NCI-H2196 treated with DMSO at 0.1 percent for 48 hours (cell line): ENCODE results near the gene ITGA1.
A peak's percentile ranks its signal among the peaks of the same experiment; 100 is the strongest.
"Not testable (repeated sequence)": the region's sequence is repeated elsewhere in the genome, so short reads cannot be mapped to it uniquely, and the experiment has no call there.

Source experiments
- DNase-seq: peaks from one replicate; lab custom pipeline; 2025; ENCODE audit not compliant: unreplicated experiment; lab: John Stamatoyannopoulos, UW

ITGA1 gene

DNA sequence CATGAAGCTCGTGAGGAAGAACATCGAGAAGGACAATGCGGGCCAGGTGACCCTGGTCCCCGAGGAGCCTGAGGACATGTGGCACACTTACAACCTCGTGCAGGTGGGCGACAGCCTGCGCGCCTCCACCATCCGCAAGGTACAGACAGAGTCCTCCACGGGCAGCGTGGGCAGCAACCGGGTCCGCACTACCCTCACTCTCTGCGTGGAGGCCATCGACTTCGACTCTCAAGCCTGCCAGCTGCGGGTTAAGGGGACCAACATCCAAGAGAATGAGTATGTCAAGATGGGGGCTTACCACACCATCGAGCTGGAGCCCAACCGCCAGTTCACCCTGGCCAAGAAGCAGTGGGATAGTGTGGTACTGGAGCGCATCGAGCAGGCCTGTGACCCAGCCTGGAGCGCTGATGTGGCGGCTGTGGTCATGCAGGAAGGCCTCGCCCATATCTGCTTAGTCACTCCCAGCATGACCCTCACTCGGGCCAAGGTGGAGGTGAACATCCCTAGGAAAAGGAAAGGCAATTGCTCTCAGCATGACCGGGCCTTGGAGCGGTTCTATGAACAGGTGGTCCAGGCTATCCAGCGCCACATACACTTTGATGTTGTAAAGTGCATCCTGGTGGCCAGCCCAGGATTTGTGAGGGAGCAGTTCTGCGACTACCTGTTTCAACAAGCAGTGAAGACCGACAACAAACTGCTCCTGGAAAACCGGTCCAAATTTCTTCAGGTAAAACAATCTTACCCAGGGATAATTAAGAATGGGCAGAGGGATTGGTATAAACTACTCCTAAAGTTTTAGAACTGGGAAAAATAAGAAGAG lies 12.9 kb downstream of the ITGA1 start:
- peak; percentile 1 for DNase-seq

DNA sequence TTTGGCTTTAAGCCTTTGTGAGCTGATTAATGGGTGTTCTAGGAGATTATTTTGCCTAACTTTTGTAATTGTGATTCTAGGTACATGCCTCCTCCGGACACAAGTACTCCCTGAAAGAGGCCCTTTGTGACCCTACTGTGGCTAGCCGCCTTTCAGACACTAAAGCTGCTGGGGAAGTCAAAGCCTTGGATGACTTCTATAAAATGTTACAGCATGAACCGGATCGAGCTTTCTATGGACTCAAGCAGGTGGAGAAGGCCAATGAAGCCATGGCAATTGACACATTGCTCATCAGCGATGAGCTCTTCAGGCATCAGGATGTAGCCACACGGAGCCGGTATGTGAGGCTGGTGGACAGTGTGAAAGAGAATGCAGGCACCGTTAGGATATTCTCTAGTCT lies 13.6 kb downstream of the ITGA1 start:
- no peak for DNase-seq

DNA sequence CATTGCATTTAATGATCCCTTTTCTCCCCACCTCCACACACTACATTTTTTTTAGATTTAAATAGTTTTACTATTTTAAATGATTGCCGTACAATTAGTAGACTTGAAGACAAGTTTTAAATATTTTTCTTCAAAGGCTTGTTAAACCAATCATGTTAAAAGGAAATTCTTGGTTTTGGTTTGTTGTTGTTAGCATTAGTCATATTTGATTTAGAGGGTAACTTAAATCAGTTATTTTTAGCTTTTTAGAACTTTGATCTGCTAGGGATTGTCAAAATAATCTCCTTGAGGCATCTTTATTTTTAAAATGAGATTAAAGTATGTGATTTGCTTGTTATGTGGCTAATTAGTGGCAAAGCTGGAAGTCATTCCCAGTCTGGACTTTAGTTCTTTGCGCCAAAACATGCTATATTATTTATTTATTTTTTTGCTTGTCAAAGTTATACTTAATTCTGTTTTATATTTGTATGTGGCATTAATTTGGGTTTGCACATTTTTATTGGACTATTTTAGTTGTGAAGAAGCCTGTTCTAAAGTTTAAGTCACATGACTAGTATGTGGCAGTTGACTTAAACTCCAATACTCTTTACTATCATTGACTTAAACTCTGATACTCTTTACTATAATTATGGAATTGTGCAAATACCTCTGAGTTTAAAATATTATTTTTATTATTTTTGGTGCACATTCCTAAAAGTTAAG lies 14.7 kb downstream of the ITGA1 start:
- DNase-seq, result no peak

- DNase-seq, result no peak
Measured at GRCh38 chr5:52802974-52803336, 15.2 kb downstream of the ITGA1 start.

- no peak for DNase-seq
Measured at GRCh38 chr5:52804387-52804791, 16.7 kb downstream of the ITGA1 start.

- DNase-seq, result no peak
Measured at GRCh38 chr5:52804981-52805380, 17.3 kb downstream of the ITGA1 start.

GRCh38 chr5:52805615-52806014 lies 17.9 kb downstream of the ITGA1 start:
- no peak for DNase-seq

- no peak for DNase-seq
Measured at GRCh38 chr5:52807037-52807436, 19.3 kb downstream of the ITGA1 start.

GRCh38 chr5:52807723-52808122 lies 20.0 kb downstream of the ITGA1 start:
- no peak for DNase-seq

DNA sequence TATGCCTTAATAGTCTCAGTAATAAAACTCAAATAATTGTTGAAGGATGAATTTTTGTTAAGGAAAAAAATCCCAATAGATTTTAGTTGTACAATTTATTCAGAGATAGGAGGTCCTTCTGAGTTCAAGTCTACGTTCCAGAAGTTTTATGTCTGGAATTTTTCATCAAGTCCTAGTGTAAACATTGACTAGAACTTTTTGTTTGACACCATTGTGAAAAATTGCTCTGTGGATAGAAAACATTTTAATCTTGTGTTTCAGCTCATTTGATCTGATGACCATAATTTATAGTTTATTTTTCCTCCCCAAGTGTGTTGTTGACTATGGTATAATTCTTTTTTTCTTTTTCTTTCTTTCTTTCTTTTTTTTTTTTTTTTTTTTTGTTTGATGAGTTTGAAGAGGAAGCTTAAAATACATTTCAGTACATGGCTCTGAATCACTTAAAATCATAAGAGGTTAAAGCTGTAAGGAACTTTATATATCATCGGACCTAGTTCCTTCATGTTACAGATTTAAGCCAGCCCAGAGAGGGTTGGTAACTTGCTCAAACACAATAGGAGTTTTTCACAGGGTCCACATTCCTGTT lies 20.7 kb downstream of the ITGA1 start:
- DNase-seq, result no peak

DNA sequence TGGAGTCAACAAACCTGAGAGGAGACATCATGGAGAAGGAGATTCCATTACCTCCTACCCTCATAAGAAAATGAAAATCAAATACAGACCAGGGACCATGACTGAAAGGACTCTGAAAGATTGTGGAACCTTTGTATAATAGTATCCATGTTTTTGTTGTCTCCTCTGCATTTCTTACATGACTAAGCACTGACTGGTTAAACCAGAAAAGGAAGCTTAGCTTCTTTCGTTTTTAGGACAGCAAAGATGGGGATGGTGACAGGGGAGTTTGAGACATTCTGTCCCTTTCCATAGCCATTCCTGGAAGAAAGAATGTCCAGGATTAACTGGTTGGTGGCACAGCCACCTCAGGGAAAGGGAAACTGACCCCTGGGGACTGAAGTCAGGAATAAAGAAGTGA lies 22.2 kb downstream of the ITGA1 start:
- DNase-seq, result no peak

DNA sequence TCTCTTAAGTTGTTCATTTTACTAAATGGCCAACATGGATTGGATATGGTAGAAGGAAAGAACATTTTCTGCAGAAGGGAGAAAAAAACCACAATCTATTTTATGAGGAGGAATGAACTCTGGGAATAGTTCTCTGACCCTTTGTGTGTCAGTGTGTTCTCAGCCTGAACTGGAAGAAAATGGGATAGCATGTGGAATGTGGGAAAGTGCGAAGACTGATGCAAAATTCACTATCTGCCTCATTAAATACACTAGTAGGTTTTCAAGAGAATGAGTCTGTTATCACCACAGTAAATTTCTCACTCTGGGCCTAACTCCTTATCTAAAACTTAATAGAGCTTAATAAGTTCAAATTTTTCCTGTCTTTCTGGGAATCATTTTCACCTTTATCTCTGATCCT lies 22.7 kb downstream of the ITGA1 start:
- DNase-seq, result no peak

DNA sequence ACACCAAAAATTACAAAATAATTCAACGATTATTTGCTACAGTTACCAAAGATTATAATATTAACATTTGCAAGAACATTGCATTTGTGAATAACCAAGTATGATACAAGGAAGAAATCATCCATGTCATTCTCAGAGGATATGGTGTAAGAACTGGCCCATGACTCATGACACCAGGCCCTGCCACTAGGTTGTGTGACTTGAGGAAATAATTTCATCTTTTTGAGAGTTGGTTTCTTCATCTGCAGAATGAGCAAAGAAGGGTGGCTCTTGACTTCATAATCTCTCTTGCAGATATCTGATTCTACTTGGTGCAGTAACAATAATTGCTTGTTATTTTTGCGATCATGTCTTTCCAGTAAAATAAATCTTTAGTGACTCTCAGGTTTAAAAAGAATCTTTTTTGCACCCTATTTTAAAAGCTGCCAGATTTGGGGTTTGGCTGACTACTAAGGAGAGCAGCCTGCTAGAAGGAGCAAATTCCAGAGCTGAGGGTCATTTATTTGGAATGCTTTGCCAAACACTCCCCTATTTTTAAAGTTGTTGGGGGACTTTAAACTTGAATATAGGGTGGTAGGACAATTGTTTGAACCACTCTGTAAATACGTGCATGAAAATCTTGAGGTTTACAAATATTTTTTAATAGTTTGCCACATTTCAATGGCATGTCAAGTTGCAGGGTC lies 23.5 kb downstream of the ITGA1 start:
- DNase-seq, result no peak

GRCh38 chr5:52814352-52815148 lies 26.8 kb downstream of the ITGA1 start:
- DNase-seq, result no peak

DNA sequence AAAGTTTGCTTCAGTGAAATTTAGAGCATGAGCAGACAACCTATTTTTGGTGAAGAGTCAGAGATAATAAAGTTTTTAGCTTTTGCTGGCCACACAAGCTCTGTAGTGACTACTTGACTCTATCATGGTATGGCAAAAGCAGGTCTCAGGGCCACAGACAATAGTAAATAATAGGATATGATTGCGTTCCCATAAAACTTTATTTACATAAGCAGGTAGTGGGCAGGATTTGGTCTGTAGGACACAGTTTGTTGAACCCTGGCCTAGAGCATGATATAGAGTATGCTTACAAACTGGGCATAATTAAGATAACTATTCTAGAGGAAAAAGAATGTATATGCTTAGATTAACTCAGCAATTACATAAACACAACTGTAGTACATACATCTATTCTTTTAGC lies 30.1 kb downstream of the ITGA1 start:
- no peak for DNase-seq

GRCh38 chr5:52818360-52818759 lies 30.6 kb downstream of the ITGA1 start:
- DNase-seq, result no peak

GRCh38 chr5:52818807-52819206 lies 31.1 kb downstream of the ITGA1 start:
- not testable (repeated sequence) for DNase-seq

DNA sequence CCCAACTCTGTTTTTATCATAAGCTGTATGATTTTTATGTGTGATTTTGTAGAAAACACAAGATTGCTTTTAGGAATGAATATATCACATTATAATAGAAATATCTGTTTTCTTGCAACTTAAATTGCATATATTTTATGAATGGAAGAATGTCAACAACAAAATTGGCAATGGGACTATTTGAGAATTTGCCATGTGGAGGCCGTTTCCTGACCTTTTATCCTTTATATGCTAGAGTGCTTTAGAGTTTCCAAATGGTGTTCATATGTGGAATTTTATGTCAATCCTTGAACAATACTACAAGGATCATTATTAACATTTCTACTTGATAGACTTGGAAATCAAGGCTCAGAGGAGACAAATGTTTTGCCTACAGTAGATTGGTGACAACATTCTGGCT lies 34.2 kb downstream of the ITGA1 start:
- DNase-seq, result no peak

DNA sequence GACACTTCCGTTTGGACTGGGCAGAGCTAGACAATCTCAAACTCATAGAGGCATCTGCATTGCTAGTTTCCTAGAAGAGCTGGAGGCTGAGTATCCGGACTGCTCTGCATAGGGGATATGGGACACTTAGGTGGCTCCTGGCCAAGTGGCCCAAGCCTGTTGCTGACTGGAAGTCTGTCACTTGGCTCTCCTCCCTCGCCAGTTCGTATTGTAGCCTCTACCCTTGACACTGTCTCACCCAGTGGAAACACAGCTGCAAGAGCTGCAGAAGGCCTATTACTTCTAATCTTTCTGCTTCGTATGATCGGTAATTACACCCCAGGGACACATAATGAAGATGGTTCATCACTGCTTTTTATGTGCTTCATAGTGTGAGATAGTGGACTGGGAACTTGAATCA lies 34.7 kb downstream of the ITGA1 start:
- DNase-seq, result no peak

DNA sequence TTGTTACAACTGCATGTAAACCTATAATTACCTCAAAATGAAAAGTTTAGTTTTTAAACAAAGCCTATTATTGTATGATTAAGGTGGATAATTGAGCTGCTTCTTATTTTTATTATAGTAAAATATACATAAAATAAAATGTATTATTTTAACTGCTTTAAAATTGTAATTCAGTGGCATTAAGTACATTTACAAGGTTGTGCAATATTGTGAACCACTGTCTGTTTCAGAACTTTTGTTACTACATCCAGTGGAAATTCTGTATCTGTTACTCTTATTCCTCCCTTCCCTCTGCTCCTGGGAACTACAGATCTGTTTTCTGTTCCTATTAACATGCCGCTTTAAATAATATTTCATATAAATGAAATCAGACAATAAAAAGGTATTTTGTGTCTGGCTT lies 37.1 kb downstream of the ITGA1 start:
- DNase-seq, result no peak

- DNase-seq, result no peak
Measured at GRCh38 chr5:52825826-52826225, 38.1 kb downstream of the ITGA1 start.
